ENCODE results near the gene ZER1. TPM values are rescaled to one million over a fixed set of nuclear protein-coding genes. Genes with fewer than 3 reads are reported as not detected.

ZER1 gene
- total and polyA plus RNA-seq, 12 donors, result 24.3 to 71.1 (median 58.9) TPM

- H3K27ac ChIP-seq, result no peak overlapping the region
- no peak for TF ChIP-seq CTCF (IDR thresholded peaks at IDR 0.05)
- no peak overlapping the region for H3K4me3 ChIP-seq
- H3K4me1 ChIP-seq, result peaks cover 0 to 6% (median 0%) of the 10 kb centered on the region in 9 donors
- ATAC-seq (no peak), DNase-seq (no peak)
- 91 to 92% methylated on average over 8 of the region's 8 CpGs for WGBS, 2 donors
- H3K27me3 ChIP-seq, result no peaks in the 10 kb centered on the region
- peaks cover 0 to 60% (median 0%) of the 10 kb centered on the region in 9 donors for H3K36me3 ChIP-seq
- intact Hi-C loops (cut with DNase I), result no loop called here
- no peaks in the 10 kb centered on the region for H3K9me3 ChIP-seq
Observed at GRCh38 chr9:128718047-128718446, 53.7 kb downstream of the ZER1 start.

- no peak overlapping the region for H3K4me3 ChIP-seq
- no peaks in the 10 kb centered on the region for H3K4me1 ChIP-seq
- no peak overlapping the region for H3K27ac ChIP-seq
- intact Hi-C loops (cut with DNase I), result no loop called here
- no peaks in the 10 kb centered on the region for H3K9me3 ChIP-seq
- DNase-seq, result no peak
- no peaks in the 10 kb centered on the region for H3K27me3 ChIP-seq
- 92 to 98% methylated on average over 7 of the region's 7 CpGs for WGBS, 2 donors
- peaks cover 0 to 70% (median 0%) of the 10 kb centered on the region in 9 donors for H3K36me3 ChIP-seq
- no peak for TF ChIP-seq CTCF (IDR thresholded peaks at IDR 0.05)
- ATAC-seq, result no peak
Observed at GRCh38 chr9:128716581-128717254, 55.0 kb downstream of the ZER1 start.

- DNase-seq, result no peak
- H3K4me3 ChIP-seq, result no peak overlapping the region
- intact Hi-C loops (cut with DNase I), result no loop called here
- TF ChIP-seq CTCF (IDR thresholded peaks at IDR 0.05), result no peak
- no peak for ATAC-seq
- no peaks in the 10 kb centered on the region for H3K9me3 ChIP-seq
- 92% methylated on average over 6 of the region's 6 CpGs for WGBS, 2 donors
- H3K36me3 ChIP-seq, result peaks cover 0 to 70% (median 0%) of the 10 kb centered on the region in 9 donors
- H3K27ac ChIP-seq, result no peak overlapping the region
- no peaks in the 10 kb centered on the region for H3K4me1 ChIP-seq
- no peaks in the 10 kb centered on the region for H3K27me3 ChIP-seq
Observed at GRCh38 chr9:128715436-128715750, 56.3 kb downstream of the ZER1 start.

GRCh38 chr9:128714586-128715435 is 56.9 kb downstream of the ZER1 start:
- no peaks in the 10 kb centered on the region for H3K4me1 ChIP-seq
- DNase-seq, result no peak
- no peak for ATAC-seq
- intact Hi-C loops (cut with DNase I), result no loop called here
- H3K27me3 ChIP-seq, result no peaks in the 10 kb centered on the region
- H3K27ac ChIP-seq, result no peak overlapping the region
- H3K4me3 ChIP-seq, result no peak overlapping the region
- H3K9me3 ChIP-seq, result no peaks in the 10 kb centered on the region
- peaks cover 0 to 66% (median 0%) of the 10 kb centered on the region in 9 donors for H3K36me3 ChIP-seq
- TF ChIP-seq CTCF (IDR thresholded peaks at IDR 0.05), result no peak
- WGBS, 2 donors, result 90 to 91% methylated on average over 24 of the region's 24 CpGs
